Activated B cell treated with CpG ODN at 0.5 μM for 24 hours (primary cell): ENCODE results near the gene DLG1. TPM values are rescaled to one million over a fixed set of nuclear protein-coding genes. Genes with fewer than 3 reads are reported as not detected.

Experiments used
- ATAC-seq: fragments of 200-7000 bp; cut with Tn5 transposase; one replicate; pipeline ENCODE4 v1.10.0; 2021; ENCODE audit warnings: low read depth, mild to moderate bottlenecking, moderate library complexity
- CTCF ChIA-PET: fragments of 350-600 bp; sonication (Branson Sonifier 250); formaldehyde crosslinking; loops from one replicate; lab custom pipeline; 2021; ENCODE audit warnings: antibody characterized with exemption; lab: Charles Lee
- POLR2A ChIA-PET: fragments of 350-600 bp; sonication (Branson Sonifier 250); formaldehyde crosslinking; loops from one replicate; lab custom pipeline; 2021; ENCODE audit warnings: antibody characterized with exemption; lab: Charles Lee
- DNase-seq: peaks from one replicate; pipeline ENCODE4 v3.0.0; 2022
- H3K27ac Mint-ChIP-seq: one replicate; pipeline ENCODE4 v1.8.0; 2020; ENCODE audit warnings: mixed read lengths
- H3K27me3 Mint-ChIP-seq: one replicate; pipeline ENCODE4 v1.8.0; 2021; ENCODE audit warnings: mixed read lengths
- H3K36me3 Mint-ChIP-seq: one replicate; pipeline ENCODE4 v1.8.0; 2021; ENCODE audit warnings: low read depth, mixed read lengths
- H3K4me1 Mint-ChIP-seq: one replicate; pipeline ENCODE4 v1.8.0; 2021; ENCODE audit warnings: mixed read lengths
- H3K4me3 Mint-ChIP-seq: one replicate; pipeline ENCODE4 v1.8.0; 2020; ENCODE audit warnings: mild to moderate bottlenecking, mixed read lengths
- H3K9me3 Mint-ChIP-seq: one replicate; pipeline ENCODE4 v1.8.0; 2020; ENCODE audit warnings: mixed read lengths
- intact Hi-C: fragments of 100-400 bp; cut with micrococcal nuclease; formaldehyde crosslinking; loops from one replicate; pipeline ENCODE4 v1.15.1; 2024
- total RNA-seq: library from RNA; stranded (reverse); gene quantifications from 2 replicates; pipeline ENCODE4 v1.2.3, GENCODE V29; 2022
- TF ChIP-seq, protein P1 (sequence below): fragments of 200-600 bp; IDR thresholded peaks from one replicate; pipeline ENCODE4 v1.8.0; 2022; ENCODE audit warnings: antibody characterized with exemption, mild to moderate bottlenecking

DLG1 gene
- total RNA-seq, 1 donor from 2014 or later, result 102 TPM

GRCh38 chr3:197175503-197175902 is 122.9 kb downstream of the DLG1 start:
- no peaks in the 10 kb centered on the region for H3K9me3 Mint-ChIP-seq
- POLR2A ChIA-PET, result no interaction called here
- CTCF ChIA-PET, result interaction anchor here (1.7 kb wide), 1 partner anchor 12 kb away, joined by 4 read pairs; no protein-coding TSS in a partner anchor
- TF ChIP-seq, protein P1, sequence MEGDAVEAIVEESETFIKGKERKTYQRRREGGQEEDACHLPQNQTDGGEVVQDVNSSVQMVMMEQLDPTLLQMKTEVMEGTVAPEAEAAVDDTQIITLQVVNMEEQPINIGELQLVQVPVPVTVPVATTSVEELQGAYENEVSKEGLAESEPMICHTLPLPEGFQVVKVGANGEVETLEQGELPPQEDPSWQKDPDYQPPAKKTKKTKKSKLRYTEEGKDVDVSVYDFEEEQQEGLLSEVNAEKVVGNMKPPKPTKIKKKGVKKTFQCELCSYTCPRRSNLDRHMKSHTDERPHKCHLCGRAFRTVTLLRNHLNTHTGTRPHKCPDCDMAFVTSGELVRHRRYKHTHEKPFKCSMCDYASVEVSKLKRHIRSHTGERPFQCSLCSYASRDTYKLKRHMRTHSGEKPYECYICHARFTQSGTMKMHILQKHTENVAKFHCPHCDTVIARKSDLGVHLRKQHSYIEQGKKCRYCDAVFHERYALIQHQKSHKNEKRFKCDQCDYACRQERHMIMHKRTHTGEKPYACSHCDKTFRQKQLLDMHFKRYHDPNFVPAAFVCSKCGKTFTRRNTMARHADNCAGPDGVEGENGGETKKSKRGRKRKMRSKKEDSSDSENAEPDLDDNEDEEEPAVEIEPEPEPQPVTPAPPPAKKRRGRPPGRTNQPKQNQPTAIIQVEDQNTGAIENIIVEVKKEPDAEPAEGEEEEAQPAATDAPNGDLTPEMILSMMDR, result no peak
- no peaks in the 10 kb centered on the region for H3K27me3 Mint-ChIP-seq
- H3K4me1 Mint-ChIP-seq, result peaks cover 18% of the 10 kb centered on the region
- peaks cover 12% of the 10 kb centered on the region for H3K36me3 Mint-ChIP-seq
- no peak overlapping the region for H3K4me3 Mint-ChIP-seq
- H3K27ac Mint-ChIP-seq, result no peak overlapping the region
- no peak for ATAC-seq
- intact Hi-C loops, result no loop called here
- DNase-seq, result no peak

- peaks cover 18% of the 10 kb centered on the region for H3K4me1 Mint-ChIP-seq
- intact Hi-C loops, result no loop called here
- TF ChIP-seq, protein P1, result no peak
- ChIA-PET POLR2A (no interaction called here), CTCF (interaction anchor here (1.7 kb wide), 1 partner anchor 13 kb away, joined by 4 read pairs; no protein-coding TSS in a partner anchor)
- no peaks in the 10 kb centered on the region for H3K27me3 Mint-ChIP-seq
- no peak overlapping the region for H3K4me3 Mint-ChIP-seq
- peaks cover 15% of the 10 kb centered on the region for H3K36me3 Mint-ChIP-seq
- H3K27ac Mint-ChIP-seq, result no peak overlapping the region
- H3K9me3 Mint-ChIP-seq, result no peaks in the 10 kb centered on the region
- ATAC-seq (no peak), DNase-seq (no peak)
Observed at GRCh38 chr3:197174927-197175326, 123.5 kb downstream of the DLG1 start.

DNA sequence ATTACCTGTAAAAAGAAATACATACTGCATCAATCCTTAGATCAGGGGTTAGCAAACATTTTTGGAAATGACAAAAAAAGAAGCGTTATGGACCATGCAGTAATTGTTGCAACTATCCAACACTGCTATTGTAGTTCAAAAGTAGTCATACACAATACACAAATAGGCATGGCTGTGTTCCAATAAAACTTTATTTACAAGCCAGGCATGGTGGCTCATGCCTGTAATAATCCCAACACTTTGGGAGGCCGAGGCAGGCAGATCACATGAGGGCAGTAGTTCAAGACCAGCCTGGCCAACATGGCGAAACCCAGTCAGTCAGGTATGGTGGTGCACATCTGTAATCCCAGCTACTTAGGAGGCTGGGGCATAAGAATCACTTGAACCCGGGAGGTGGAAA is 124.8 kb downstream of the DLG1 start:
- no peak overlapping the region for H3K27ac Mint-ChIP-seq
- H3K4me3 Mint-ChIP-seq, result no peak overlapping the region
- no peaks in the 10 kb centered on the region for H3K9me3 Mint-ChIP-seq
- TF ChIP-seq, protein P1, result no peak
- ChIA-PET POLR2A (no interaction called here), CTCF (no interaction called here)
- no peaks in the 10 kb centered on the region for H3K27me3 Mint-ChIP-seq
- H3K4me1 Mint-ChIP-seq, result peaks cover 18% of the 10 kb centered on the region
- DNase-seq (no peak), ATAC-seq (no peak)
- intact Hi-C loops, result no loop called here
- peaks cover 15% of the 10 kb centered on the region for H3K36me3 Mint-ChIP-seq

DNA sequence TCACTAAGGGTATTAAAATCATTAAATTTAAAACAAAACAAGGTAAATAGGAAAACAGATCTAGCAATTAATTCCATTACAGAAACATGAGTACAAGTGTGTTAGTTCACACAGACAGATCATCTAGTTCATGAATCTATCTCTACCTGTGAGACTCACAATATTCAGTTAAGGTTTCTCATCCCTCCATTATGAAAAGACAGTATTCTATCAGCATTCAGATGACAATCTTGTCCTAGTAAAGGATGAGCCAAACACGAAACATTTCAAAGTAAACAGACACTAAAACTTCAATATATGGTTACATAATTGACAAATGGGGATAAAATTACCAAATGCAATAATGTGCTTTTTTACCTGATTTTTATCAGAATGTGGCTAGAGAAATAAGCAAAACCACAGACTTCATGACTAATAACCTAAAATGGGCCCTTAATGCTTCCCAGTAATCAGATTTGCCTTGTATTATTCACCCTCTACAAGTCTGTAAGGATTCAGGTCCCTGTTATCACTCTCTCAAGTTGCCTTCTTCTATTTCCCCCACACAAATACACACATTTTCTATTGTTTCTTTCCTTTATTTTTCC is 126.8 kb downstream of the DLG1 start:
- H3K27me3 Mint-ChIP-seq, result no peaks in the 10 kb centered on the region
- peaks cover 18% of the 10 kb centered on the region for H3K4me1 Mint-ChIP-seq
- POLR2A ChIA-PET, result no interaction called here

DNA sequence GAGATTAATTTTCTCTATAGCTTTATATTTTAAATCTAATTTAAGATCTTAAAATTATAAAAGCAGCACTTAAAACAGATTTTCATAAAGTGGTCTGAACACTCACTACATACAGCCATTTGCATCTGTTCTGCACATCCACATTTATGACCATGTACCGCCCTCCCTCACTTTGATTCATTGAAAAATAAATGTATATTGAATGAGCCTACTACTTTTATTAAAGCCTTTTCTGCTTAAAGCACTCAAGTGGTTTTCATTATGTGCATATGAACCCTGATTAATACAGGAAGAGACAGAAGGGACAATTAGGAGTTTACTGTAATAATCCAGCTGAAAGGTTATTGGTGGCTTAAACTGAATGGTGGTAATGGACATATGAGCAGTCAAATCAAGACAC is 129.4 kb downstream of the DLG1 start:
- intact Hi-C loops, result no loop called here
- DNase-seq, result no peak
- TF ChIP-seq, protein P1, result no peak
- H3K9me3 Mint-ChIP-seq, result no peaks in the 10 kb centered on the region
- ATAC-seq, result no peak
- no peak overlapping the region for H3K27ac Mint-ChIP-seq
- H3K27me3 Mint-ChIP-seq, result no peaks in the 10 kb centered on the region
- no peak overlapping the region for H3K4me3 Mint-ChIP-seq
- ChIA-PET CTCF (no interaction called here), POLR2A (no interaction called here)
- H3K4me1 Mint-ChIP-seq, result no peaks in the 10 kb centered on the region
- H3K36me3 Mint-ChIP-seq, result peaks cover 22% of the 10 kb centered on the region

More for the DNA sequence above, 126.8 kb downstream of the DLG1 start:
- no peak for DNase-seq
- intact Hi-C loops, result no loop called here
- no peak overlapping the region for H3K4me3 Mint-ChIP-seq
- CTCF ChIA-PET, result no interaction called here
- H3K27ac Mint-ChIP-seq, result no peak overlapping the region
- no peaks in the 10 kb centered on the region for H3K9me3 Mint-ChIP-seq
- H3K36me3 Mint-ChIP-seq, result peaks cover 7% of the 10 kb centered on the region
- TF ChIP-seq, protein P1, result no peak
- no peak for ATAC-seq
